Gastrocnemius medialis (tissue), 4 donors: ENCODE measurements around the gene GNG7.

Source experiments
- CTCF ChIP-seq, 5 experiments: fragments of 450-650 bp in 3 of 5; fragments of 200-600 bp in 2 of 5; sonication (generic) in 2 of 5; IDR thresholded peaks in 4 of 5; conservative IDR thresholded peaks in 1 of 5; 1 replicate in 4 of 5; 2 replicates in 1 of 5; pipeline ENCODE4 v1.5.1; 2016 to 2019; ENCODE audit warnings: antibody characterized with exemption in 5 of 5, mild to moderate bottlenecking in 3 of 5, moderate library complexity in 3 of 5
- POLR2A ChIP-seq, 2 donors: fragments of 450-650 bp; IDR thresholded peaks; one replicate each; pipeline ENCODE4 v1.6.1; 2017; ENCODE audit warnings: antibody characterized with exemption in 2 of 2, mild to moderate bottlenecking in 2 of 2, moderate library complexity in 2 of 2

- TF ChIP-seq CTCF (IDR thresholded peaks at IDR 0.05 in 4 of 5, conservative IDR thresholded peaks at IDR 0.05 in 1 of 5) (no peak), POLR2A (IDR thresholded peaks at IDR 0.05) (no peak)
Measured at GRCh38 chr19:2676823-2677222, 25.7 kb downstream of the GNG7 start.
